Transverse colon (tissue), 4 donors: ENCODE data around the gene ANKRD66.

Source experiments
- CTCF ChIP-seq, 5 experiments: fragments of 200-600 bp in 3 of 5; fragments of 450-650 bp in 2 of 5; sonication (generic) in 3 of 5; IDR thresholded peaks; 1 replicate in 2 of 5; 2 replicates in 3 of 5; pipeline ENCODE4 v1.5.1; 2016 to 2017; ENCODE audit warnings: antibody characterized with exemption in 5 of 5, inconsistent platforms in 3 of 5, mild to moderate bottlenecking in 2 of 5, moderate library complexity in 1 of 5
- POLR2AphosphoS5 ChIP-seq, 3 donors: sonication (generic); formaldehyde crosslinking; IDR thresholded peaks; one replicate each; pipeline ENCODE4 v1.6.1; 2016; ENCODE audit warnings: antibody characterized with exemption in 3 of 3

- TF ChIP-seq CTCF (IDR thresholded peaks at IDR 0.05) (no peak), POLR2AphosphoS5 (IDR thresholded peaks at IDR 0.05) (no peak)
Observed at GRCh38 chr6:46794068-46794467, 47.3 kb downstream of the ANKRD66 start.
